IgD-negative memory B cell (primary cell): ENCODE data around the gene MARK3. TPM values are rescaled to one million over a fixed set of nuclear protein-coding genes. Genes with fewer than 3 reads are reported as not detected.
"Not testable (repeated sequence)": the region's sequence is repeated elsewhere in the genome, so short reads cannot be mapped to it uniquely, and the experiment has no call there.

ENCODE experiments used
- H3K27ac Mint-ChIP-seq, 3 donors: one replicate each; pipeline ENCODE4 v1.8.0; 2020 to 2022; ENCODE audit warnings: mild to moderate bottlenecking in 3 of 3, mixed read lengths in 3 of 3, moderate library complexity in 1 of 3
- H3K27me3 Mint-ChIP-seq: one replicate; pipeline ENCODE4 v1.8.0; 2021; ENCODE audit warnings: mixed read lengths
- H3K36me3 Mint-ChIP-seq: one replicate; pipeline ENCODE4 v1.8.0; 2020; ENCODE audit warnings: mild to moderate bottlenecking, mixed read lengths
- H3K4me1 Mint-ChIP-seq, 3 donors: one replicate each; pipeline ENCODE4 v1.8.0; 2020 to 2022; ENCODE audit warnings: mixed read lengths in 3 of 3, mild to moderate bottlenecking in 1 of 3
- H3K4me3 Mint-ChIP-seq, 4 donors: one replicate each; pipeline ENCODE4 v1.8.0; 2020 to 2022; ENCODE audit warnings: mild to moderate bottlenecking in 4 of 4, mixed read lengths in 4 of 4, moderate library complexity in 3 of 4
- H3K9me3 Mint-ChIP-seq, 3 donors: one replicate each; pipeline ENCODE4 v1.8.0; 2020 to 2021; ENCODE audit warnings: mixed read lengths in 3 of 3, mild to moderate bottlenecking in 1 of 3
- polyA plus RNA-seq: library from polyadenylated mRNA; unstranded; fragments of 300-500 nt; fragmentation: Illumina TruSeq; gene quantifications from one replicate; pipeline ENCODE4 v1.2.3, GENCODE V29; 2021

The MARK3 gene
- polyA plus RNA-seq, 1 donor from 2014 or later = 40.3 TPM

DNA sequence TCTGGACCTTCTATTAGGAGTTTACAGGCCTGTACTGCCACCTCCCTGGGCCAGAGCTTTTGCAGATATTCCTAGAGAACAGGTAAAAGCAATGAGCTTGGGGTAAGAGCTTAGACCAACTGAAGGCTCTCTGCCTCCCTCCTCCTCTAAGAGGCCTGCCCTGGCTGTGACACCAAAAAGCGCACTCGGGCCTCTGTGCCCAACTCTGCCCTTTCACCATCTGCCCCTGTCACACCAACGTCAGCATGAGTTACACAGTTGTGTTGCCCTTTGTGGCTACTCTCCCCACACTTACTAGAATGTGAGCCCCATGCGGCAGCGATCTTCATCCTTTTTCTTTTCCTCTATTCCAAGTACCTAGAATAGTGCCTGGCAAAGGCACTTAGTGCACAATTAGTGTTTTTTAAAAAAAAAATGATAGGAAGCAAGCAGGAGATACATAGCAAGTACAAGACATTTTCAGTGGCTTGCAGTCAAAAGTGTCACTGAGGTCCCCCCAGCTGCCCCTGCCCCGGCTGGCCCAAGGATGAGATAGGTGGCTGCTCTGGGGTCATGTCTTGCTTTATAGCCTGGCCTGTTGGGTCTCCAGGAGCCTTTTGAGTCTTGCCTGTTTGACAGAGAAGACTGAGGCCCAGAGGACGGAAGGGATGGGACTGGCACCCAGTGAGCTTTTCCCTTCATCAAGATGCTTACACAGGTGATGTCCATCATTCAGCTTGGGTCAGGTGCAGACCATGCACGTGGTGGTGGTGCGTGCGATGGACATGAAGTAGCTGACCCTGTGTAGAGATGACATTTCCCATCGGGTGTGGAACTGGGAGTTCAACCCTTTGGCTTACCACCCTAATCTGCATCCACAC, 124.9 kb downstream of the MARK3 start:
- Mint-ChIP-seq H3K27ac (peak overlapping the region in 2 of 3 donors; percentile 5 to 58), H3K27me3 (no peaks in the 10 kb centered on the region), H3K4me3 (peak overlapping the region in 2 of 4 donors; percentile 12 to 29), H3K9me3 (no peaks in the 10 kb centered on the region), H3K36me3 (peaks cover 9% of the 10 kb centered on the region), H3K4me1 (peaks cover 0 to 4% (median 3%) of the 10 kb centered on the region in 3 donors)

GRCh38 chr14:103510724-103511693, 125.8 kb downstream of the MARK3 start:
- Mint-ChIP-seq H3K9me3 (no peaks in the 10 kb centered on the region), H3K4me1 (peaks cover 0 to 3% (median 1%) of the 10 kb centered on the region in 3 donors), H3K27me3 (no peaks in the 10 kb centered on the region), H3K4me3 (peak overlapping the region in 1 of 4 donors; percentile 12), H3K36me3 (peaks cover 8% of the 10 kb centered on the region), H3K27ac (peak overlapping the region in 1 of 3 donors; percentile 5)

DNA sequence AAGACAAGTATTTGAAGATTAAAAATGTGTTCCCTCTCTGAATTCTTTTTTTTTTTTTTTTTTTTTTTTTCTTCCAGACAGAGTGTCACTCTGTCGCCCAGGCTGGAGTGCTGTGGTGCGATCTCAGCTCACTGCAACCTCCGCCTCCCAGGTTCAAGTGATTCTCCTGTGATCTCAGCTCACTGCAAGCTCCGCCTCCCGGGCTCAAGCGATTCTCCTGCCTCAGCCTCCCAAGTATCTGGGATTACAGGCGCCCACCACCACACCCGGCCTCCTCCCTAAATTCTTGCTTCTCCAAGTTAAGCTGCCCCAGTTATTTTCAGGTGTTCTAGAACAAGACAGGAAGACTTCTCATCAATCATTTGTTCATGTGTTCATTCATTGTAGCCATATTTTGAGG, 127.0 kb downstream of the MARK3 start:
- H3K4me1 Mint-ChIP-seq, H3K36me3 Mint-ChIP-seq, H3K4me3 Mint-ChIP-seq, H3K9me3 Mint-ChIP-seq, H3K27me3 Mint-ChIP-seq, H3K27ac Mint-ChIP-seq: not testable (repeated sequence)

GRCh38 chr14:103512701-103513611, 127.7 kb downstream of the MARK3 start:
- Mint-ChIP-seq H3K27ac (no peak overlapping the region), H3K9me3 (no peaks in the 10 kb centered on the region), H3K27me3 (no peaks in the 10 kb centered on the region), H3K4me3 (no peak overlapping the region), H3K36me3 (peaks cover 8% of the 10 kb centered on the region), H3K4me1 (peaks cover 0 to 3% (median 0%) of the 10 kb centered on the region in 3 donors)

DNA sequence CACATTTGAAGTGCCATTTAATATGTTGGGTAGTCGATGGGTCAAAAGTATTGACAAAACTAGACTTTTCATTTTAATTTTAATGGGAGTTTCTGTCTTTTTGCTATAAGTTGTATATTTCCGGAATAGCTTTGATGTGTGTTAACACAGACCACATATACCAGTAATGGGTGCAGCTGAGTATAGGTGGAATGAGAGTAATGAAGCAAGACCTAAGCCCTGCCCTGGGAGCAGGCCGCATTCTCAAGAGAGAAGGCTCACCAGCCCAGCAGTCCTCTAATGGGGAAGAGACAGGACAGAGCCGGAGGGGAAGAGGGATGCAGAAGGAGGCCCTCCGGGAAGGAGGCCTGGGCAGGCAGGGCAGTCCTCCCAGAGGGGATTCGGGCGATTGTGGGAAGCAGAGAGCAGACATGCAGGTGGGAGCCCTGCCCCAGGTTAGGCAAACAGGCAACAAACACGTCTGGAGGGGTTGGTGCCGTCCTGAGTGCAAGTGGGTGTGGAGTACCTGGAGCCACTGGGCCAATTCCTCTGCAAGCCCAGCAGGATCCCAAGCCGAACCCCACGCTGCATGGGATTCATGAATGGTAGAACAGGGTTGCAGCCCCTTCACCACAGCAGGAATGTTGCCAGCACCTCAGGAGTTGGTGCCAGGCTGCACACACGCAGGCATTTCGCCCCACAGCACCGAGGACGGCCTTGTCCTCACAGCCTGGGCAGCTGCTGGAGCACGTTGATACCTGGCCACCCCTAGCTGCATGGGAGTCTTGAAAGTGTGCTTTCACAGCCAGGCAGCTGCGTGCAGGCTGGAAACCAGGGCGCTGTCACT, 129.6 kb downstream of the MARK3 start:
- peaks cover 6% of the 10 kb centered on the region for H3K27me3 Mint-ChIP-seq
- no peak overlapping the region for H3K27ac Mint-ChIP-seq
- peaks cover 6% of the 10 kb centered on the region for H3K36me3 Mint-ChIP-seq
- H3K9me3 Mint-ChIP-seq = no peaks in the 10 kb centered on the region
- H3K4me3 Mint-ChIP-seq = no peak overlapping the region
- H3K4me1 Mint-ChIP-seq = peaks cover 0 to 3% (median 0%) of the 10 kb centered on the region in 3 donors

- H3K4me1 Mint-ChIP-seq = peaks cover 0 to 4% (median 1%) of the 10 kb centered on the region in 3 donors
- H3K27me3 Mint-ChIP-seq = peaks cover 9% of the 10 kb centered on the region
- peak overlapping the region in 1 of 4 donors; percentile 12 for H3K4me3 Mint-ChIP-seq
- H3K9me3 Mint-ChIP-seq = no peaks in the 10 kb centered on the region
- H3K27ac Mint-ChIP-seq = no peak overlapping the region
- H3K36me3 Mint-ChIP-seq = no peaks in the 10 kb centered on the region
These were observed 131.4 kb downstream of the MARK3 start for GRCh38 chr14:103516426-103517173.

DNA sequence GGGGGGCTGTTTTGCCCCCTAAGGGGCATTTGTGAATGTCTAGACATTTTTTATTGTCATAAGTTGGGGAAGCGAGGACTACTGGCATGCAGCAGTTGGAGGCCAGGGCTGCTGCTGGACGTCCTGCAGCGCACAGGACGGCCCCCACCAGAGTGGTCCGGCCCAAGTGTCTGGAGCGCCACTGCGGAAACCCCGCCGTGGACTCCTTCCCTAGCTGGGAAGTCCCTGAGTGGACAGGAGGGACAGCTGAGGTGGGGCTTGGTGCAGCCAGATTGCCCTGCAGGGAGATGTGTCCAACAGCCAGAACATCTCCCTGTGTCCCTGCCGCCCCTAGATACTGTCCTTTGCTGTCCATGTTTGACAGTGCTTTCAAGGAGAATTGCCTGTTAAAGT, 132.0 kb downstream of the MARK3 start:
- Mint-ChIP-seq H3K9me3 (no peaks in the 10 kb centered on the region), H3K36me3 (no peaks in the 10 kb centered on the region), H3K27me3 (peaks cover 10% of the 10 kb centered on the region), H3K4me3 (no peak overlapping the region), H3K4me1 (peaks cover 0 to 4% (median 1%) of the 10 kb centered on the region in 3 donors), H3K27ac (no peak overlapping the region)

DNA sequence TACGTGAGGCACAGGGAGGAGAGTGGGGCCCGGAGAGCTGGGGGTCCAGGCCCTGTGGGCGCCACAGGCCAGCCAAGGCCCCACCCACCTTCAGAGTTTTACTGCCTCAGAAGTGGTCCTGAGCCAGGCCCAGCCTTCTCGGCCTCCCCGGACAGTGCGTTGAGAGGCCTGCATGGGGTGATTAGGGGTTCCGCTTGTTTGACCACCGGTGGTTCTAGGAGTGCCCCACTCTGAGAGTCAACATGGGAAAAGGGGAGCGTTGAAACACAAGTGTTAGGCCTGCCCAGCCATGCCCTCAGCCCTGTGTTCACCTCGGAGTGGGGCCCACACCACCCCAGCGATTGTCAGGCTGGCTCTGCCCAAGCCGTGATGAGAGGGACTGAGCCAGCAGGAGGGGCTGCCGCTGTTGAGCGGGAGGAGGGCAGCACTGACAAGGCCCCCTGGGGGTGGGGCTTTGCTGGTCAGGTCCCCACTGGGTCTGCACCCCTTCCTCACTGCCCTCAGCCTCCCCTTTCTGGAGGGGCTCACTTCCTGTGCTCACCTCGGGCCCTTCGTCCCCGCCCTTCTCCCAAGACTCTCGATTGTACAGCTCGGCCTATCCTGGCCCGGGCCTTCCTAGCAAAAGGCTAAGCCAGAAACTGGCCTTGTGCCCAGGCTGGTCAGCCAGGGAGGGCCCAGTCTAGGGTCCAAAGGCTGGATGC, 132.7 kb downstream of the MARK3 start:
- Mint-ChIP-seq H3K4me3 (no peak overlapping the region), H3K27ac (no peak overlapping the region), H3K4me1 (peaks cover 0 to 4% (median 1%) of the 10 kb centered on the region in 3 donors), H3K9me3 (no peaks in the 10 kb centered on the region), H3K36me3 (no peaks in the 10 kb centered on the region), H3K27me3 (peaks cover 11% of the 10 kb centered on the region)

DNA sequence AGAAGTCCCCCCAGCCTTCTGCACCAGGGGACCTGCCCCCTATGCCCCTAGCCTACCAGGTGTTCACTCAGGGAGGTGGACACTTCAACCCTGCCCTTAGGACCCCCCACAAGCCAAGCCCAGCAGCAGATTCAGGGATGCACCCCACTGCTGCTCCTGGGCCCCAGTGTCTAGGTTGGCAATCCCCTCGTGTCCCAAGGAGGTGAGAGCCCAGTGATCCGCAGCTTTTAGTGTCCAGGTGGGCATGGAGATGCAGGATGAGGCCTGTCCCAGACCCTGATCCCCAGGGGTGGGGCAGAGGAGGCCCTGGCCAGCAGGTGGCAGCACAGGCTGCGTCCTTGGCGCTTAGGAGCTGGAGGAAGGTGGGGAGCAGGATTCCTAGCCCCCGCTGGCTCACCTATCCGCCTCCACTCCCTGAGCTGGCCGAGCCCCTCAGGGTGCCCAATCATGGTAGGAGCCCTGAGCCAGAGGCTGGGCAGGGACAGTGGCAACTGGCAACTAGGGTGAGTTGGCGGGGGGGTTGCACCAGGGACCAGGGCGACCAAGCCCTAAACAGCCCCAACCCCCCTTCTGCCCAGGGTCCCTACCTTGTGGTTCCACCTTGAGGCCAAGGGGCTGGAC, 133.3 kb downstream of the MARK3 start:
- H3K9me3 Mint-ChIP-seq = no peaks in the 10 kb centered on the region
- no peaks in the 10 kb centered on the region for H3K36me3 Mint-ChIP-seq
- H3K27me3 Mint-ChIP-seq = peaks cover 13% of the 10 kb centered on the region
- peak overlapping the region in 1 of 4 donors; percentile 80 for H3K4me3 Mint-ChIP-seq
- no peak overlapping the region for H3K27ac Mint-ChIP-seq
- H3K4me1 Mint-ChIP-seq = peaks cover 1 to 4% (median 2%) of the 10 kb centered on the region in 3 donors

DNA sequence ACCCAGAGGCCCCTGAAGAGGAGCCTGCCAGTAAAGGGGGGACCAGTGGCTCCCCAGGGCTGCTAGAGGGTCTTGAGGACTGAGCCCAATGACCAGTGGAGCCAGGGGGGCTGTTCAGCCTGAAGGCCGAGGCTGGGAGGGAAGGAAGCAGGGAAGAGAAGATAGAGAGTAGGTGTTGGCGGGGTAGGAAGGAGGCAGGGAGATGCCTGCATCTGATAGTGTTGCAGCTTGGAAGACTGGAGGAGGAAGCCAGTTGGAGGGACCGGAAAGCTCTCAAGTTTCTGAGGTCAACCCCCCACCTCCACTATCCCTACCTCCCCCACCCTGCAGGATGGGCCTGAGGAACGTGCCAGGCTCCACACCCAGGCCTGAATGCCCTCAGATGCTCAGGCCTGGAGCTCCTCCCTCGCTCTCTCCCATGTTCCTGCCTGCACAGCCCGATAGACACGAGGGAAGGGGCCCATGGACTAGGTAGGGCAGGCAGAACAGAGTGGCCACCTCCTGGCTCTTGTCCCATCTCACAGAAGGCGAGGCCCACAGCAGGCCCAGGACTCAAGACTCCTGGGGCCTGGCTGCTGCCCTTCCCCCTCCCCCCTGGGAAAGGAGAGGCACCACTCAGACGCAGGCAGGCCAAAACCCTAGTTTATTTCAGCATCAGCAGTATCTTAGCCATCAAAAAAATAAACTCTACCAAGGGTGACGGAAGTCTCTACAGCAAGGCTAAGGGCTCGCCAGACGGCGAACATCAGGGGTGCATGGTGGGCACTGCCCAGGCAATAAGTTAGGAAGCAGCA, 134.0 kb downstream of the MARK3 start:
- Mint-ChIP-seq H3K4me1 (peaks cover 1 to 9% (median 4%) of the 10 kb centered on the region in 3 donors), H3K9me3 (no peaks in the 10 kb centered on the region), H3K4me3 (peak overlapping the region in 3 of 4 donors; percentile 36 to 90 (median 80)), H3K36me3 (no peaks in the 10 kb centered on the region), H3K27ac (peak overlapping the region in 1 of 3 donors; percentile 39), H3K27me3 (peaks cover 13% of the 10 kb centered on the region)

DNA sequence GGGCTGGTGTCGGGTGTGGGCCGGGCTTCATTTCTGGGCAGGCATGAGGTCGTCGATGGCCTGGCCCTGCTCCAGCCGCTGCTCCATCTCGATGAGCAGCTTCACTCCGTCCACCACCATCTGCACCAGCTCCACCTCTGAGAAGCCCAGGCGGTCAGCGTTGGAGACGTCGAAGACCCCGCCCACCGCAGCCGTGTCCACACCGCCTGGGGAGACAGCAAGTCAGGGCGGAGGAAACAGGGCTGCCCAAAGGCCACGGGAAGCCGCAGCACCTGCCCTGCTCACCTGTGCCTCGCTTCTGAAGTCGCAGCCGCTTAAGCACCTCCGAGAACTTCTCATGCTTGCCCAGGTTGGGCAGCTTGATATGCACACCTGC, 134.6 kb downstream of the MARK3 start:
- Mint-ChIP-seq H3K27ac (peak overlapping the region in 1 of 3 donors; percentile 39), H3K9me3 (no peaks in the 10 kb centered on the region), H3K36me3 (no peaks in the 10 kb centered on the region), H3K27me3 (peaks cover 13% of the 10 kb centered on the region), H3K4me3 (peak overlapping the region in 2 of 4 donors; percentile 80 to 85), H3K4me1 (peaks cover 1 to 9% (median 1%) of the 10 kb centered on the region in 3 donors)
